ENCODE data around the gene SMARCE1.

SMARCE1 gene

DNA sequence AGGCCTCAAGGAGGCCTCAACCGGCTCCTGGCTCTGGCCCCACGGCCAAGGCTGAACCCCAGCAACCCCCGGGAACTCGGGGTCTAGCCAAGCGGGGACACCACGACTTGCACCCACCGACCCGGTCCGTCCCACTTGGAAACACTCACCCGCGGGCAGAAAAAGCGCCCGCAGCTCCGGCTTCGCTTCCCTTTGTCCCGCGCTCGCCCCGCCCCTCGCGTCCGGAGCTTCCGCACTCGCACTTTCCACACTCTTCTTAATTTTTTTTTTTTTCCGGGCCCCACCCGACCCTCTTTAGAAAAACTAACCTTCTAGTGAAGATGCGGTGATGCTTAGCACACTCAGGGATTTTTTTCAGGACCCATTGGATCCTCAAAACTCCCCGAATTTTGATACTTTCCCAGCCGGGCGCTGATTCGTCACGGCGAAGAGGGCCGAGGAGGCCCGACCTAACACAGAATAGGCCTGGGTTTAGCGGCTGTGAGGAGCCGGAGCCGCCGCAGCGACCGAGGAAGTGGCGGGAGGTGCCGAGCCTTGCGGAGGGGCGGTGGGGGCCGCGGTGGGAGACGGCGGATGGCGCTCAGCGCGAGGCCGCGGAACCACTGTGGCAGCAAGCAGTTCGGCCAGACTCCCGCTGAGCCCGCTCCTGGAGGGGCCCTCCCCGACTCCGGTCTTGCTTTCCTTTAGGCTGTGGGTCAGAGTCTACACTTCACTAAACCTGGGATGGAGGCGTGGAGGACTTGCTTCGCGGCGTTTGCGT lies at the start of gene SMARCE1:
Gene SMARCE1 (minus strand): TSS at position 195 of the 760 bp plus-strand sequence. CDS start 2,016 bp downstream, outside the sequence.
- DNase-seq: peak; percentile 98

DNA sequence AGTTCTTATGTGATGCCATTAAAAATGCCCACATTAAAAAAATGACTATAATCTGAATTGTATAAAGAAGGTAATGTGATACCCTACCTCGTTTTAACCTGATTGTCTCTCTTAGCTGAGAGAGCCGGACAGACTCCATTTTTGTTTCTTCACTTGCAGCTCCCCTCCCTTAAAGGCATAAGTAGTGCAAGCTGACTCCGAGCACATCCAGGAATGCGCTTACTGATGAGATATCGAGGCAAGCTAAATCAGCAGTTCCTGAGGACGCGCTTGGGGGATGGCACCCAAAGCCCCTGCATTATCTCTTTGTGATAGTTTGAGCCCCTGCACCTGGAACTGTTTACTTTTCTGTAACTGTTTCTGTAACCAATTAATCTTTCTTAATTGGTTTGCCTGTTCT lies 49.7 kb upstream of the SMARCE1 start:
- no peak for DNase-seq

DNA sequence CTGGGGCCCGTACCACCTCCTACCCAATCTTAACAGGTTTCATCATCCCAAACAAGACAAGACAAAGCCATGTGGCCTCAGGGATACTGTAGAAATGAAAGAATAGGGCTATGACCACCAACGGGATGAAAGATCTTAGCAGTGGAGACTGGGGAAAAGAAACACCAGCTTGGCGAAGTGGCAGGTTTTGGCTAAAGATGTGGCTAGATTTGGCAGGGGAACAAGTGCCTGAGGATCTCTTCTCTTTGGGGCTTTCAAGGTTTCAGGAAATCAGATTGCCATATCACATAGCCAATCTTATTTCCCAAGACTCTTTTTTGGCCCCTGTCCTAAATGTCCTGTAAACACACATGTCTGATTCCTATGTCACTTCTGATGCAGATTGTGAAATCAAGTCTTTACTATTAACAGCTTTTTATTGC lies 49.0 kb upstream of the SMARCE1 start:
- no peak for DNase-seq

DNA sequence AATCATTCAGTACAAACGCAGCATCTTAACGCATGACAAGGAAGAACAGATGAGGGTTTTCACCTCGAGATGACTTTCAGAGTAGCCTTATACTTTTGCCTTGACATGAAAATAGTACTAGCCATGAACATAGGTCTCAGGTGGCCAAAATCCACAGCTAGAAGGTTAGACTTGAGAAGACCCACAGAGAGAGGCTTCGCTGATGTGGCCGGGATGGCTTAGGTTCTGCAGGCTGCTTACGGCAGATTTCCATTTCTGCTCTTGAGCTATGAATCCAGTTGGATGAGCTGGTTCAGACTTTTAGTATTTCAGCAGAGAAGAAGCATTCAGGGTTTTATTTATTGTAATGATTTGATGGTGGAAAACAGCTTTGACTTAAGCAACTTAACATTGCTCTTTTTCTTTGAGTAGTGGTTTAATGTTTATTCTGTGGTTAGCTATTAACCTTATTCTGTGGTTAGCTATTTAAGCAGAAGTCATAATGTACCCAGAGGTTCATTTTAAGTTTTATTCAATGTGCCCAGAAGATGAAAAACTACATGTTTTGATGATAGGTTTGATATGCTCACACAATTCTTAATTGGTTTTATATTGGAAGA lies 48.4 kb upstream of the SMARCE1 start:
- no peak for DNase-seq

DNA sequence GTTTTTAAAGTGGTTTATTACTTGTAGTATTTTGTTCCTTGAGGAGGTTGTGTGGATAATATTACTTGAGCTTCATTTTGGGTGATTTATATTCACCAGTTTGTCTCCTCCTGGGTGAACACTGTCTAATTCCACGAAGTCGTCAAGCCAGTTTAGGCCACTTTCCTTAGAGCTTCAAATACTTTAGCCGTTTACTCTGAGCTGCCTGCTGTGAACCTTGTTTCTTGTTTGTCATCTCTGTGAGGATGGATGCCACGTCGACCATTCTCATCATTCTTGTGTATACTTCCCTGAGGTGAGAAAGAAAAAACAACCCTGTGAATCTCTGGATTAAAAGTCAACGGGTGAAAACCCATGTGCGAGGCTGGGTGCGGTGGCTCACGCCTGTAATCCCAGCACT lies 47.0 kb upstream of the SMARCE1 start:
- no peak for DNase-seq

DNA sequence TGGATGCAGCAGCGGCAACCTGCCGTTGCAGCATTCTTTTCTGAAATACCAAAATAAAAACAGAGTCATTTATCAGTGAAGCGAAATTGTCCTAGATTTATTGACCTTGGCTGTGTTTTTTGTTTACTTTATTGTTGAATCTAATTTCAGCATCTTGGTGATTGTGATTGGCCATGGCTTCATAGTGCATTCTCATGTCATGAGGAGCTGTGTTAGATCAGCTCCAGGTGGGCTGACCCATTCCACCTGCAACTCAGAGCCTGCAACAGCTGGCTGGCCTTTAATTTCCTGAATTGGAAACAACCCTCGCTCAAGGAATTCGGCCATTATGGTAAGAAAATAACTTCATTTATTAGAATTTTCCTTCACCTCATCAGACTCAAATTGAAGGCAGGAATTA lies 39.5 kb upstream of the SMARCE1 start:
- no peak for DNase-seq

DNA sequence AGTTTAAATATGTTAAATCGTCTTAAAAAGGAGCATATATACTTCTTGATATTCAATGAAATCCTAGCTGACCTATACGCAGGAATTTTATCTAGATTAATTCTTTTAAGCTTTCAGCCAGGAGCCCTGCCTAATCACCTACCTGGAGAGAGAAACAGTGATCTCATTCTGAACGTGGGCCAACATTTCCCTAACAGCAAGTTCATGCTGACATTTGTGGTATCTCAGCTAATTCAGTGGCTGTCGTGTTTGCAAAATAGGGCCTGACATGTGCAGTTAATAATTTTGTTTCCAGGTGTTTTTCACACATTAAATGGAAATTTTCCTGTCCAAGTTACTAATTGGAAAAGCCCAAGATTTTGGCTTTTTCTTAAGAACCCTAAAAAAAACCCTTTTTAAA lies 38.6 kb upstream of the SMARCE1 start:
- DNase-seq: no peak

DNA sequence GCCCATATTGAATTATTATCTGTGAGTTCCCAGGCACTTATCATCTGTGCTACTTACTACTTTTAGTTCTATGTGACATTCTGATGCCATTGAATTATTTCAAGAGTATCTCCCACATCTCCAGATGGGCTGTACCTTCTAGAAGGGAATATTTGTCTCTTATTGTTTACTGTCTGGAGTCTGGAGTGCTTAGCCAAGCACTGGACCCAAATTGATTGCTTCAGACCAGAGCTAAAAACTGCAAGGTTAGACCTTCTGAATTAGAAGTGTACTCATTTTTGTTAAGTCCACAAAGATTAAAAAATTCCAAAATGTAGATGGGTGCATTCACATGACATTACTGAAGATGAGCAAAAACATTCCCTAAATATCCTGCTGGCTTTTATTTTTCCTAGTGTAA lies 33.4 kb upstream of the SMARCE1 start:
- DNase-seq: no peak

DNA sequence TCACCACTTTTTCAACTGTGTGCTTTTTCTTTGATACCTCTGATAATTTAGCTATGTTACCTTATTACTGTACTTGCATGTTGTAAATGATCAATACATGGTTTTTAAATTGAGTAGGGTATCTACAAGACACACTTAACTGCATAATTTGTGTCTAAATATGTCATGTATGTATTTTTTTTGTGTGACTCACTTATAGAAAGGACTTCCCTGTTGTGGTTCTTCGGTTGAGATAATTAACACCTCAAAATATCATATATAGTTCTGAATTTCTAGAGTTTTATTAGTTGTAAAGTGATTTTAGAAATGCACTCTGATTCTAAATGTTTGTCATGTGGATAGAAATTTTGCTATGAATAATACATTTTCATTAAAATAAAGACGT lies 31.9 kb upstream of the SMARCE1 start:
- no peak for DNase-seq

DNA sequence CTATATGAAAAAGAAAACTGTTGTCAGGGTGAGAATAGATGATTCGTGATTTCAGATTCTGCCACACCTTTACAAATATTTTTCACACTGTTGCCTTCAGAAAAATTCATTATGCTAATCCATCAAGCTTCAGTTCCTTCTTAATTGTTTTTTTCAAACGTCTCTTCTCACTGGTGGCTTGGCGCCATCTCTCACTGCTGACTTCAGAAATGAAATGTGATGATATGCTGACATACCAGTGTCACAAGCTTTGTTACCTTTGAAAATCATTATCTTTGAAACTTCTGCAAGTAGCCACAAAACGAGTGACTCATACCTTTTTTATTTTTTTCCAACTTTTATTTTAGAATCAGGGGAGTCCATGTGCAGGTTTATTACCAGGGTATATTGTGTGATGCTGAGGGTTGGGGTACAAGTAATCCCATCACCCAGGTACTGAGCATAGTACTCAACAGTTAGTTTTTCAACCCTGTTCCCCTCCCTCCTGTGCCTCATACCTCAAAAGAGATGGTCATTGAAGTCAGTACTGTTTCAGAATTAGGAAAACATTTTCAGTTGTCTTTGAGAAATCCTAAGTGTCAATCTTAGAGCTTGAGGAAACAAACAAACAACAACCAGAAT lies 31.4 kb upstream of the SMARCE1 start:
- no peak for DNase-seq

DNA sequence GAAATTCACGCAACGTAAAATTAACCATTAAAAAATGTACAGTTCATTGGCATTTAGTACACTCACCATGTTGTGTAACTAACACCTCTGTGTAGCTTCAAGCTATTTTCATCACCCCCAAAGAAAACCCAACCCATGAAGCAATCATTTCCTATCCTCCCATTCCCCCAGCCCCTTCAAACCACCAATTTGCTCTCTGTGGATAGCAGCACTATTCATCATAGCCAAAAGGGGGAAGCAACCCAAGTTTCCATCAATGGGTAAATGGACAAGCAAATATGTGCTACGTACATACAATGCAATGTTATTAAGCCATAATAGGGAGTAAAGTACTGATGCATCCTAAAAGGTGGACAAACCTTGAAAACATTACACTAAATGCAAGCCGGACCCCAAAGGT lies 28.3 kb upstream of the SMARCE1 start:
- DNase-seq: no peak

DNA sequence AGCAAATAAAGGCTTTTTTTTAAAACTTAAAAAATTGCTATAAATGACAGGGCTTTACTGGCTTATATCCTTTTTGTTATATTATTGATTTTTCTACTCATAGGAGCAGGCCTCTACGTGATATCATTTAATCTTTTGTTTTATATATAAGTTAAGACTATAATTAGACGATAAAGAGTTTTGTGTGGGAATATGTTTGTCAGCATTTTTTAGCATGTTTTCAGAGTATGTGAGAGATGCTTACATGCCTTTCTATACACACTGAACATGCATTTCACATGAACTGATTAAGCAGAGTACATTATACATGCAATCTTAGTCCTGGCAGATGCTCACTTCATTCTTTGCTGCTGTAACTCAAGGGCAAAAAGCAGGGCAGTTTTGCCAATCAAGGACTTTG lies 25.0 kb upstream of the SMARCE1 start:
- no peak for DNase-seq

DNA sequence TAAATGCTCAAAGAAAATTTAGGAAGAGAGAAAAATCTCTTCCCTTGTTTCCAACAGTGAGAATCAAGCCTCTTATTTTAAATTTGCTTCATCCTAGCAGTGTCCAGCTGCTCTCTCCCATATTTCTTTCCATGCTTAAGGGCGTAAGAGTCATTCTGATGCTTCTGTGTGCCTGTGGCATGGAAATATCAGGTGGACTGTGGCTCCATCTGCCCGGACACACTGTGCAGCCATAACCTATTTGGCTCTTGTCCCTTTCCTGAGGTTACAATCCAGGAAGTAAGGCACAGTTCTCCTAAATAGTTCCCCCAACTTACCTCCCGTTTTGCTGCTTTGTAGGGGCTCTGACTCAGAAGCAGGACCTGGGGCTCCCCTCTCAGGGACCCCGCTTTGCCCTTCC lies 23.7 kb upstream of the SMARCE1 start:
- no peak for DNase-seq

DNA sequence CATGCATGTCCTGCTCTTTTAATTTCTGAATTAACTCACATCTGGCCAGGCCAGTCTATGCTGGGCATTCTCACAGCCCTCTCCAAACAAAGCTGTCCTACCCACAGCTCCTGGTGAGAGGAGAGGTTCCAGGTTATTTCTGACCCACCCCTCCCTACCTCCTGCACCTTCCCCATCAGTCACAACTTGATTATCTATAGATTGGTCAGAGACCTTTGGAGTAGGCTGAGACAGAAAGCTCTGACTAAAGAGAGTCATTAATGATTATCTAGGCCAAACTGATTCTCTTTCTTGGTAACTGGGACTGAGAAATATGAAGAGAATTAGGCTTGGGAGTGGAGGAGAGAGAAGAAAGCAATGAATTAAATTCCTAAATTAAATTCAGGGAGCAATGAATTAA lies 18.7 kb upstream of the SMARCE1 start:
- no peak for DNase-seq

DNA sequence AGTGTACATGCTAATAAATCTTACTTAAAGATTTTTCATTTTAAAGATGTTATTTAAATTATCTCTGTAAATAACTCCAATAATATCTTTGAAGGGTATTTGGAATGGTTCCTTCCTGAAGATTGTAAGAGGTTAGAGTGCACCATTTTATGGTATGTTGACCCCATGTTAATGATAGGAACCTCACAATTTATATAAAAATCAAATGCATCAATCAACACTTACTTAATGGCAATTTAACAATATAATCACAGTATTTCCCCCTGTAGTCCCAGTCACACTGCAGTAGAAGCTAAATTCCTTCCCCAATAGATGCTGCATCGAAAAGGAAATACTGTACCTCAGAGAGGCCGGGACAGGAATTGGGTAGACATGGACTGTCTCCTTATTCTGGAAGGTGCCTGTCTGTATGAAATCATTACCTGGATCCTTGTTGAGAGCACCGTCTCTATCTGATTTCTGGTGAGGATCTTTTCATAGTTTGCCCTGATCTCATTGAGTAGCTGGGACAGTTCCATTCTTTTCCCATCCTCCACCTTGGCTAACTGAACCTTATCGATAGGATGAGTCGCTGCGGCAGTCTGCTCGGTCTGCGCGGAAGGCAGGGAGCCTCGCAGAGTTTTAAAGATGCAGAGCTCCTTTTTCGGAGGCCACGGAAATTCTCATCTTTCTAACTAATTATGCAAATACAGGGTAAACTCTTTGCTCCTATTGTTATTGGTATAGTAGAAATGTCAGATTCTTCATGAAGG lies 17.1 kb upstream of the SMARCE1 start, which contains the start of gene KRT222:
Gene KRT222 (minus strand): TSS at position 596 of the 752 bp plus-strand sequence. CDS start 78 bp downstream, at position 518.
- DNase-seq: peak; percentile 61

DNA sequence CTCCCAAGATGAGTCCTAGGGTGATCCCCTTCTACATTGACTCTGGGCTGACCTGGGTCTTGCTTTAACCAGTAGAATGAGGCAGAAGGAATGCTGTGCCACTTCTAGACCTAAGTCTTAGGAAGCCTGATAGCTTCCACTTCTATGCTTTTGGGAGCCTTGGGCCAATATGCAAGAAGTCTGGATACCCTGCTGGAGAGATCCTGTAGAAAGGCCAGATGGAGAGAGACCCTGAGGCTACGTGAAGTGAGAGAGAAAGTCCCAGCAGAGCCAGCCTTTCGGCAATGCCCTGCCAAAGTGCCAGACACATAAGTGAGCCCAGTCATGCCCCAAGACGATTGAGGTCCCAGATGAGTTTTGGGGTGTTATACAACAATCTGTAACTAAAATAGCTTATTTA lies 15.6 kb upstream of the SMARCE1 start:
- no peak for DNase-seq

DNA sequence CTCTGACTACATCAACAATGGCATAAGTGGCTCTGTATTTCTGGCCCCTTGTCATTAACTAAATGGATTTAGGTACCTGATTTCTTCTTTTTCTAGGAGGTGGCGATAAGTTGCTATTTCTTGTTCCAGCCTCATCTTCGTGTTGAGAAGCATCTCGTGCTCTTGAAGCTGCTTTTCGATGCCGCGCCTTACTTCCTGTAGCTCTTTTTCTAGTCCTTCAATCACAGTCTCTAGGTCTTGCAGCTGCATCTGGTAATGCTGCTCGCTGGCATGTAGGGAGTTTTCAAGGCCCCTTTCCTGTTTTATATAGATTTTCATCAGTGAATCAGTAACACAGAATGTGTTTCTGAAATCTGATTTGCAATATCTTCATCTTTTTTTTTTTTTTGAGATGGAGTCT lies 12.3 kb upstream of the SMARCE1 start:
- DNase-seq: no peak

DNA sequence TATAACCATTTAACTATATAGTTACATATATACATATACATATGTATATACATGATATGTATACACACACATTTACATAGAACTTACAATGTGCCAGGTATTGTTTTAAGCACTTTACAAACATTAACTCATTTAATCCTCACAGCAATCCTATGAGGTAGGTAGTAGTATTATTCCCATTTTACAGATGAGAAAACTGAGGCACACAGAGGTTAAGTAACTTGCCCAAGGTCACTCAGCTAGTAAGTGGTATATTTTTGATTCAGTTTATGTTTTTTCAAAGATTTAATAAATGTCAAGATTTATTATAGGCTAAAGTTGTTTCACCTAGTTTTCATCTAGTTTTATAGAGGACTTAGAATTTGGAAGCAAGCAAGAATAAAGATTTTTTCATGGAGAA lies 10.8 kb upstream of the SMARCE1 start:
- no peak for DNase-seq

DNA sequence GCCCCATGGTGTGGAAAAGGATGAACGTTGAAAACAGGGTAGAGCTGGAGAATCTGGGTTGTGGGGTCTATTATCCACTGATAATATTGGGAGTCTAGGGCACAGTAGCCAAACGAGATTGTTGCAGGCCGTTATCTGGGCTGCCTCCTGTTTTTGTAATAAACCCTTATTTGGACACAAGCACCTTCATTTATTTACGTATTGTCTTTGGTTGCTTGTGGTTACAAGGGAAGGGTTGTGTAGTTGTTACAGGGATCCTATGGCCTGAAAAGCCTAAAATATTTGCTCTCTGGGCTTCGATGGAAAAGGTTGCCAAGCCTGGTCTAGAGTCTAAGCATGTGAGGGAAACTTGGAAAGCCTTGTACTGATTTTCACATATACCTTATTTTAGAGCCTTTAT lies 4.3 kb upstream of the SMARCE1 start:
- DNase-seq: no peak

DNA sequence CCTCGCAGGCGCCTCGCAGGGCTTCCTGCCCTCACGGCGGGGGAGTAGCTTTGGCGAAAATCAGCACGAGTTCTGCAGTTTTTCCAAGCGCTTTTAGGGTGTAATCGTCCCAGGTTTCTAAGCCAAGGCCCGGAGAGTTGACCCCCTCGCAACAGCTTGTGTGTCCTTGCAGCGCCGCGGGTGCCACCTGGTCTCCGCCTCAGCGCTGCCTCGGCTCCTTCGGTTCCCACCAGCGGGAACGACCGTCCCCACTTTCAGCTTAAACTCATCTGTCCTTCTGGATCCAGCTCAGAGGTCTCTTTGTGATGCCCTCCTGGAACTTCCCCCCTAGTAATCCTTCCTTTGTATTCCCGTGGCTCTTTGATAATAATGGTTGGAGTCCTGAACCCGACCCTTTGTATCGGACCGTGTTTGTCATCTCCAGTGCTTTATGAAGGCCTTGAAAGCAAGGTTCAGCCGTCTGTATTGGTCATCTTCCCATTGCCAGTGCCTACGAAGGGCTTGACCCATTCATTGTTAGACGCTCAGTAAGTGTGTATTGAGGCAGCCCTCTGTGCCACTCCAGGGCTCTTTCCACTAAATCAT lies 858 bp upstream of the SMARCE1 start:
- DNase-seq: peak; percentile 94

DNA sequence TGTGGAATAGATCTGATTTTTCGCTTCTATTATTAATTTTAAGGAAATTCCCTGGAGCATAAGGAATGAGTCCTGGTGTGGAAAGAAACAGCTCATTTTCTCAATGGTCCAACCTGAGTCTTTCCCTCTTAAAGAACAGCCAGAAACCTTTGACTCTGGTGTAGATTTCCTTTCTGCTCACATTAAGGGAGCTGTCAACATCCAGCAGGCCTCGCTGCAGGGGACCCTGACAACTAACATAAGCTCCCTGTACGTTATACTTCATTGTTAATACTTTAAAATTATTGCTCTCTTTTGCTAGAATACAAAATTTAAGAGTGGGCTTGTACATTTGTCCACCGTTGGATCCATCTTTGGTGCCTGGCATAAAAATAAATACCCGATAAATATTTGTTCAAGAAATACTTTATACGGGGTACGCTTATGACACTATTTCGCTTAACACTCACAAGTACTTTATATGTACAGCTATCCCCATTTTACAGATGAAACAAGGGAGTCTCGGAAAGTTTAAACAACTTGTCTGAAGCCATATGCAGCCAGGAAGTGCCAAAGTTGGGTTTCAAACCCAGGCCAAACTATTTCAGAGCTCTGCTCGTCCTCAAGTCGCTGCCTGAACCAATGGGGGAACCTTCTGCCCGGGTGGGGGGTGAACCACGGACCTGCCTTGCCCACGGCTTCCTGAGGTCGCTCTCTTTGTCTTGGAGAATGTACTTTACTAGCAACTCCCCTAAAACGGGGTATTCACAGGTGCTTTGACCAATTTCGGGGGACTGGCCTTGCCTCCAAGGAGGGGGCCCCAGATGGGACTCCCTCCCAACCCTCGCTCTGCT lies 611 bp downstream of the SMARCE1 start:
- peak; percentile 28 for DNase-seq

DNA sequence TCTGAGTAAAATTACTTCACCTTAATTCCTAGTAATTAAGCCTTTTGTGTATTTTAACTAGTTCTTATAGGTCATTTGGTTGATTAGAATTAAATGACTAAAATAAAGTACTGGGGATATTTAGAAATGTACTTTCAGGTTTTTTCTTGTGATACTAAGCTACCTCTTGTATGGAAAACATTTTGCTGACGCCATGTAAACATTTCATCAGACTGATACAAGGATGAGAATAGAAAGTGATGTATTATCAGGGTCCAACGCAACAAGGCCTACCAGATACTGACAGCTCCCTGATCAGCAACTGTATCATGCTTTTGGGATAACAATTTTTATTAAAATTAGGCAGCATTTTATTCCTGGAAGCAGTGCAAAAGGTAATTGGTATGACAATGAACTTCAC lies 1.7 kb downstream of the SMARCE1 start:
- no peak for DNase-seq
